Heart right ventricle (tissue), 16 donors: Measurements from ENCODE around the gene FGD3. TPM values are rescaled to one million over a fixed set of nuclear protein-coding genes. Genes with fewer than 3 reads are reported as not detected.

Experiments used
- ATAC-seq, 8 donors: fragments of 200-7000 bp; cut with Tn5 transposase; one replicate each; pipeline ENCODE4 v1.9.1; 2020; ENCODE audit warnings: mild to moderate bottlenecking in 8 of 8, moderate library complexity in 8 of 8, moderate number of reproducible peaks in 1 of 8
- DNase-seq, 2 donors: peaks; one replicate each; pipeline ENCODE4 v3.0.0-alpha.2; 2020
- H3K27ac ChIP-seq, 10 donors: fragments of 200-600 bp; sonication (generic) in 2 of 10; one replicate each; pipeline versions ENCODE4 v1.5.0 to v1.8.0; 2020 to 2022; ENCODE audit warnings: mild to moderate bottlenecking in 3 of 10
- H3K27me3 ChIP-seq, 7 donors: fragments of 200-600 bp; one replicate each; pipeline ENCODE4 v1.8.0; 2021 to 2022; ENCODE audit warnings: mild to moderate bottlenecking in 2 of 7
- H3K36me3 ChIP-seq, 9 donors: fragments of 200-600 bp; sonication (generic) in 1 of 9; one replicate each; pipeline versions ENCODE4 v1.5.0 to v1.8.0; 2020 to 2022; ENCODE audit warnings: mild to moderate bottlenecking in 2 of 9
- H3K4me1 ChIP-seq, 9 donors: fragments of 200-600 bp; sonication (generic) in 1 of 9; one replicate each; pipeline versions ENCODE4 v1.5.0 to v1.8.0; 2020 to 2022; ENCODE audit warnings: mild to moderate bottlenecking in 4 of 9
- H3K4me3 ChIP-seq, 10 donors: fragments of 200-600 bp; sonication (generic) in 2 of 10; one replicate each; pipeline versions ENCODE4 v1.5.0 to v1.8.0; 2020 to 2022; ENCODE audit warnings: mild to moderate bottlenecking in 7 of 10, moderate library complexity in 2 of 10
- H3K9me3 ChIP-seq, 11 donors: fragments of 200-600 bp in 10 of 11; sonication (generic) in 2 of 11; one replicate each; pipeline versions ENCODE4 v1.5.0 to v1.8.0; 2013 to 2022; ENCODE audit warnings: mild to moderate bottlenecking in 2 of 11, control low read depth in 1 of 11, moderate library complexity in 1 of 11
- WGBS, 2 donors: extraction: QIAGEN DNeasy Blood & Tissue Kit; methylation state at CpG; one replicate each; pipeline ENCODE4 v1.1.7; 2013; ENCODE audit warnings: inconsistent platforms in 1 of 2; 5-methylcytosine and 5-hydroxymethylcytosine counted together
- intact Hi-C, 10 donors: fragments of 100-400 bp; cut with DNase I; formaldehyde crosslinking; loops; one replicate each; pipeline versions ENCODE4 v1.11.1 to v1.14.2; 2022
- polyA plus RNA-seq, 2 donors: library from polyadenylated mRNA; stranded (reverse); fragments of 200-250 nt; gene quantifications; one replicate each; pipeline ENCODE4 v1.2.3, GENCODE V29; 2013
- total RNA-seq, 10 donors: library from RNA; stranded (reverse); fragmentation: NEBNext Ultra II Directional in 3 of 10; extraction: Animal tissue kit (Norgen Biotek cat#: 25700) in 3 of 10; gene quantifications; one replicate each; pipeline versions ENCODE4 v1.2.1 to v1.2.4, GENCODE V29; 2021 to 2023
- TF ChIP-seq, protein P1 (sequence below), 9 donors: fragments of 200-600 bp; sonication (generic) in 2 of 9; IDR thresholded peaks; one replicate each; pipeline versions ENCODE4 v1.5.0 to v1.8.0; 2021 to 2022; ENCODE audit warnings: antibody characterized with exemption in 9 of 9, mild to moderate bottlenecking in 5 of 9, moderate library complexity in 1 of 9
- donor health status: Arrhythmogenic right ventricular cardiomyopathy.
- donor health status: ischemic (EF 13 %, LVEDD 7.1; RV severe dilation, severe dysfunction).
- donor health status: healthy with polysubstance abuse.
- donor health status: DM: no; HTN: yes; CAD: no.
- donor health status: DM: no; HTN: no; CAD: no.
- donor health status: ischemic (EF 25% LVEDD 6.9; RV normal size, moderate dysfunction).
- donor health status: ischemic (EF 25% LVEDD 5.7; RV mildly dilated, moderate dysfunction).
- donor health status: healthy.
- donor health status: DM: yes; HTN: yes; CAD: no.
- donor health status: Ischemic cardiomyopathy.
- donor health status: ischemic (EF 35%, LVEDD 5.7; RV mildly dilated, moderate dysfunction).
- donor health status: nonischemic (EF 11% LVEDD 7.7; RV severe dilation, severe dysfunction).
- donor health status: DM: yes; HTN: yes; CAD: no.
- donor health status: PGD.
- donor health status: ischemic (EF 29% LVEDD 5.4; RV normal size, mild dysfunction).
- donor health status: nonischemic (EF 23%, LVEDD 6.1; RV moderate dilation, normal function).

FGD3 gene
- total and polyA plus RNA-seq, 12 donors: 0.40 to 8.5 (median 2.2) TPM

DNA sequence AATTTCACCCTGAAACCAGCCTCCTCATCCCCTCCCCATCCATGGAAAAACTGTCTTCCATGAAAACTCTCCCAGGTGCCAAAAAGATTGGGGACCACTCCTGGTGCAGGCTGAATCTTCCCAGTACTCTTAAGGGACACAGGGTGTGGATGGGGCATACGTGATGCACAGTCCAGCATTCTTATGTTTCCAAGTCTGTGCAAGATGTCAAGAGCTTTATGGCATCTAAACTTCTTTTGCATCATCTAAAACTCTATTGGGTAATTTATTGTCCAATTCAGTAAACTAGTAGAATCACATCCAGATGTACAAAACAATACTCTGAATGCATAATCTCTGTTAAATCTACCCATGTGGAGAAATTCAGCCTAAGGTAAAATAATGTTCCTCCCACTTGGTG is 9.3 kb upstream of the FGD3 start:
- WGBS, 2 donors: 59 to 81% methylated on average over 1 of the region's 1 CpG
- no peaks in the 10 kb centered on the region for H3K36me3 ChIP-seq
- TF ChIP-seq, protein P1, sequence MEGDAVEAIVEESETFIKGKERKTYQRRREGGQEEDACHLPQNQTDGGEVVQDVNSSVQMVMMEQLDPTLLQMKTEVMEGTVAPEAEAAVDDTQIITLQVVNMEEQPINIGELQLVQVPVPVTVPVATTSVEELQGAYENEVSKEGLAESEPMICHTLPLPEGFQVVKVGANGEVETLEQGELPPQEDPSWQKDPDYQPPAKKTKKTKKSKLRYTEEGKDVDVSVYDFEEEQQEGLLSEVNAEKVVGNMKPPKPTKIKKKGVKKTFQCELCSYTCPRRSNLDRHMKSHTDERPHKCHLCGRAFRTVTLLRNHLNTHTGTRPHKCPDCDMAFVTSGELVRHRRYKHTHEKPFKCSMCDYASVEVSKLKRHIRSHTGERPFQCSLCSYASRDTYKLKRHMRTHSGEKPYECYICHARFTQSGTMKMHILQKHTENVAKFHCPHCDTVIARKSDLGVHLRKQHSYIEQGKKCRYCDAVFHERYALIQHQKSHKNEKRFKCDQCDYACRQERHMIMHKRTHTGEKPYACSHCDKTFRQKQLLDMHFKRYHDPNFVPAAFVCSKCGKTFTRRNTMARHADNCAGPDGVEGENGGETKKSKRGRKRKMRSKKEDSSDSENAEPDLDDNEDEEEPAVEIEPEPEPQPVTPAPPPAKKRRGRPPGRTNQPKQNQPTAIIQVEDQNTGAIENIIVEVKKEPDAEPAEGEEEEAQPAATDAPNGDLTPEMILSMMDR (IDR thresholded peaks at IDR 0.05): no peak

DNA sequence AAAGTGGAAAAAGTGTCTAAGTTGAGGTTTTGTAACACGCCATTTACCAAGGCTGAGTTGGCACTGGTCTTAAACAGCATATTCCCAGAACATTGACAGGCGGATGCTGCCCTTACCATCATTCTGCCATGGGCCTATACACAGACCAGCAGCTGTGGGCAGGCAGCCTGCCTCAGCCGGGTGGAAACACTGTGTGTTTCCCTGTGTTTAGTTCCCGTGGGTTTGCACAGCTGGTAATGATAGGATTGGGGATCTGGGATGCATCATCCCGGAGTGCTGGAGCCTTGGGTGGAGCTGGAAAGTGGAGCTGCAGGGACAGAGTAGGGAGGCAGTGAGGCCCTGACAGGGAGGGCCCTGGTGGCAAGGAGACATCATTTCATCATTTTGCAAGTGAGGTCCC is 5.5 kb upstream of the FGD3 start:
- TF ChIP-seq, protein P1 (IDR thresholded peaks at IDR 0.05): no peak
- Histone ChIP-seq H3K4me3 (no peak overlapping the region), H3K27me3 (peaks cover 0 to 20% (median 1%) of the 10 kb centered on the region in 7 donors), H3K36me3 (no peaks in the 10 kb centered on the region), H3K4me1 (peaks cover 0 to under 1% (median 0%) of the 10 kb centered on the region in 9 donors), H3K9me3 (no peaks in the 10 kb centered on the region), H3K27ac (no peak overlapping the region)
- WGBS, 2 donors: 67 to 76% methylated on average over 5 of the region's 5 CpGs
- intact Hi-C loops: no loop called here
- ATAC-seq: no peak
- DNase-seq: no peak

More for the DNA sequence above, 9.3 kb upstream of the FGD3 start:
- ATAC-seq (no peak), DNase-seq (no peak)
- Histone ChIP-seq H3K27ac (no peak overlapping the region), H3K4me3 (no peak overlapping the region), H3K9me3 (no peaks in the 10 kb centered on the region), H3K4me1 (no peaks in the 10 kb centered on the region), H3K27me3 (peaks cover 0 to 21% (median 6%) of the 10 kb centered on the region in 7 donors)
- intact Hi-C loops: no loop called here

DNA sequence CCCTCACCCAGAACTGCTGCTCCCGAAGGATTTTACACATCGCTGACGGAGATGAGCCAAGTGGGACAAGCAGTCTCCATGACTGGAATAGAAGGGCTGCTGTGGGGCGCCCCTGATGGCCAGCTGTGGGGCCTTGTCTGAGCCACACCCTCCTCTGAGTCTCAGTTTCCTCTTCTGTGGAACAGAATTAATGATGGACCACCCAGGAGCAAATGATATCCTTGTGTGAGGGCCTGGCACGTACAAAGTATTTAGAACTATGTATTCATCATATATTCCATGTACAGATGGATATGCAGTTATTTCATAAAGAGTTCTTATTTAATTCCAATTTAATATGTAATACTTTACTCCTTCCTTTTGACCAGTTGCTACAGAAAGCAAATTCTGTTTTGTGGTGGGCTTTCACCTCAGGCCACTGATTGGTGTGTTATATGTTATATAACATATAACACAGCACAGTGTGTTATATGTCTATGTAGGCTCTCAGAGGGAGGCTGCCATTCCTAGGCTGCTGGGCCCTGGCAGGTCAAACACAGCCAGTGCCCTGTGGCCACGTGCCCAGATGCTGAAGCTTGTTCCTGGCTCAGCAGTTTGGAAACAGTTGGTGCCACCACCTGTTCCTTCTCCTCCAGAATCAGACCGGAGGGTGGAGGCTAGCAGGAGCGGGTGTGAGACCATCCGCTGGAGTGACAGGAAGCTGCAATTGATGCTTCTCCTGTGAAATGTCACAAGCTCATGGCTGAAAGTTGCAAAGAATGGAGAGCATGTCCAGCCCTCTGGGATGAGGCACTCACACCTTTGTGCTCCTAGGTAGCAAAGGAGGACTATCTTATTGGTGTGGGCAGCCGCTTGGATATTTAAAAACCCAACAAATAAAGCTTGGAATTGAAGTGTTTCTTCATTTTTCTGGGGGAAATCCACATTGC is 4.4 kb upstream of the FGD3 start:
- Histone ChIP-seq H3K4me1 (peaks cover 0 to 11% (median 6%) of the 10 kb centered on the region in 9 donors), H3K4me3 (no peak overlapping the region), H3K36me3 (no peaks in the 10 kb centered on the region), H3K27ac (no peak overlapping the region), H3K9me3 (no peaks in the 10 kb centered on the region), H3K27me3 (peaks cover 0 to 22% (median 8%) of the 10 kb centered on the region in 7 donors)
- intact Hi-C loops: no loop called here
- WGBS, 2 donors: 75 to 78% methylated on average over 10 of the region's 10 CpGs
- peak in 3 of 8 donors; percentile 32 to 63 (median 54) for ATAC-seq
- TF ChIP-seq, protein P1 (IDR thresholded peaks at IDR 0.05): no peak
- DNase-seq: no peak

- ATAC-seq (no peak), DNase-seq (no peak)
- Histone ChIP-seq H3K9me3 (no peaks in the 10 kb centered on the region), H3K4me3 (no peak overlapping the region), H3K27ac (no peak overlapping the region), H3K27me3 (peaks cover 0 to 38% (median 23%) of the 10 kb centered on the region in 7 donors), H3K4me1 (peaks cover 0 to 20% (median 7%) of the 10 kb centered on the region in 9 donors), H3K36me3 (no peaks in the 10 kb centered on the region)
- TF ChIP-seq, protein P1 (IDR thresholded peaks at IDR 0.05): no peak
- WGBS, 2 donors: 85 to 86% methylated on average over 8 of the region's 8 CpGs
- intact Hi-C loops: no loop called here
Measured at GRCh38 chr9:92944921-92945320, 2.4 kb upstream of the FGD3 start.
